Natural killer cell (primary cell): ENCODE measurements around the gene LDB2. TPM values are rescaled to one million over a fixed set of nuclear protein-coding genes. Genes with fewer than 3 reads are reported as not detected.

Experiments used
- ATAC-seq, 3 donors: fragments of 150-1000 bp in 2 of 3; fragments of 200-7000 bp in 1 of 3; cut with Tn5 transposase; 1 replicate in 1 of 3; 2 replicates in 2 of 3; pipeline ENCODE4 v1.10.0; 2021; ENCODE audit warnings: mild to moderate bottlenecking in 2 of 3, moderate library complexity in 2 of 3
- DNase-seq, 2 donors: peaks; one replicate each; pipeline versions ENCODE4 v3.0.0 to v3.0.0-alpha.2; 2013 to 2021; ENCODE audit warnings: mixed read lengths in 1 of 2
- H3K27ac ChIP-seq: one replicate; pipeline ENCODE4 v1.5.1; 2013; ENCODE audit warnings: mild to moderate bottlenecking, low read length
- H3K27me3 ChIP-seq: one replicate; pipeline ENCODE4 v1.6.1; 2013; ENCODE audit warnings: low read length; ENCODE audit not compliant: control insufficient read depth, insufficient read depth
- H3K36me3 ChIP-seq: one replicate; pipeline ENCODE4 v1.6.1; 2013; ENCODE audit warnings: low read length; ENCODE audit not compliant: control insufficient read depth, insufficient read depth
- H3K4me1 ChIP-seq: one replicate; pipeline ENCODE4 v1.6.1; 2013; ENCODE audit warnings: low read length; ENCODE audit not compliant: control insufficient read depth, insufficient read depth
- H3K4me3 ChIP-seq: one replicate; pipeline ENCODE4 v1.5.1; 2013; ENCODE audit warnings: low read length
- H3K9me3 ChIP-seq: one replicate; pipeline ENCODE4 v1.6.1; 2013; ENCODE audit warnings: low read length; ENCODE audit not compliant: control insufficient read depth, insufficient read depth
- H3K27ac Mint-ChIP-seq, 2 donors: one replicate each; pipeline ENCODE4 v1.8.0; 2022; ENCODE audit warnings: mild to moderate bottlenecking in 2 of 2, mixed read lengths in 2 of 2, moderate library complexity in 1 of 2
- H3K27me3 Mint-ChIP-seq, 2 donors: one replicate each; pipeline ENCODE4 v1.8.0; 2022; ENCODE audit warnings: low read depth in 2 of 2, mixed read lengths in 2 of 2
- H3K36me3 Mint-ChIP-seq: one replicate; pipeline ENCODE4 v1.8.0; 2022; ENCODE audit warnings: mixed read lengths
- H3K4me1 Mint-ChIP-seq, 2 donors: one replicate each; pipeline ENCODE4 v1.8.0; 2022; ENCODE audit warnings: mixed read lengths in 2 of 2
- H3K4me3 Mint-ChIP-seq: one replicate; pipeline ENCODE4 v1.8.0; 2022; ENCODE audit warnings: mild to moderate bottlenecking, moderate library complexity, mixed read lengths
- H3K9me3 Mint-ChIP-seq, 2 donors: one replicate each; pipeline ENCODE4 v1.8.0; 2022; ENCODE audit warnings: mixed read lengths in 2 of 2
- CTCF ChIP-seq: fragments of 200-600 bp; IDR thresholded peaks from one replicate; pipeline ENCODE4 v1.8.0; 2022; ENCODE audit warnings: antibody characterized with exemption
- WGBS: methylation state at CpG from one replicate; pipeline ENCODE4 v1.1.7; 2013; ENCODE audit warnings: missing lambda C conversion rate; ENCODE audit not compliant: insufficient coverage; 5-methylcytosine and 5-hydroxymethylcytosine counted together
- intact Hi-C: fragments of 100-400 bp; cut with micrococcal nuclease; formaldehyde crosslinking; loops from one replicate; pipeline ENCODE4 v1.14.2; 2022
- total RNA-seq, 4 donors: library from RNA; stranded (reverse); fragments of 120-200 nt in 1 of 4; gene quantifications; one replicate each; pipeline versions ENCODE4 v1.2.3 to v1.2.4, GENCODE V29; 2013 to 2022

The LDB2 gene
- total RNA-seq, 3 donors from 2014 or later (not counting 1 experiment from before 2014, with no cell fraction given) = 8.2 to 14.2 (median 13.6) TPM

DNA sequence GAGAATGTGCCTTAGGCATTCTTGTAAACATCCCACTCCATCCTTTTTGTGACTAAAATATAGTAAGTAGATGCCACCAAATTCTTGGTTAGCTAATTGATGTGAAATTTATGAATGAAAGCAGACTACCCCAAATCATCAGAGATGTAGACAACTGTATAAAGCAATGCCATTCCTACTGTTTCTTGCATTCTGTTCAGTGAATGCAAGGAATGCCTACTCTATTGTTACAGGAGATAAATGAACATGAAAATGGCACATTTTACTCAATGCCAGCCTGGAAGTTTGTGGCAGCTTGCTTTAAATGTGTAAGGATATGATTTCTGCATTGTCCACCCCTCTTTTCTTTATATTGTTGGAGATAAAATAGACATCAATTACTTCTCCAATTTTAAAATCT, 317.9 kb downstream of the LDB2 start:
- Mint-ChIP-seq H3K27ac (no peak overlapping the region), H3K27me3 (no peaks in the 10 kb centered on the region), H3K9me3 (no peaks in the 10 kb centered on the region), H3K4me1 (peaks cover 5% of the 10 kb centered on the region in 2 donors), H3K36me3 (no peaks in the 10 kb centered on the region), H3K4me3 (no peak overlapping the region)
- no peak for TF ChIP-seq CTCF
- peaks cover 8% of the 10 kb centered on the region for H3K4me1 ChIP-seq
- no peak for DNase-seq
- intact Hi-C loops = no loop called here
- no peak overlapping the region for H3K27ac ChIP-seq
- no peaks in the 10 kb centered on the region for H3K36me3 ChIP-seq
- H3K9me3 ChIP-seq = no peaks in the 10 kb centered on the region
- H3K27me3 ChIP-seq = no peaks in the 10 kb centered on the region
- no peak for ATAC-seq
- no peak overlapping the region for H3K4me3 ChIP-seq

- Mint-ChIP-seq H3K36me3 (no peaks in the 10 kb centered on the region), H3K27me3 (no peaks in the 10 kb centered on the region), H3K4me3 (no peak overlapping the region), H3K4me1 (peaks cover 5% of the 10 kb centered on the region in 2 donors), H3K9me3 (no peaks in the 10 kb centered on the region), H3K27ac (no peak overlapping the region)
- Histone ChIP-seq H3K9me3 (no peaks in the 10 kb centered on the region), H3K4me1 (peaks cover 5% of the 10 kb centered on the region), H3K27ac (no peak overlapping the region), H3K4me3 (no peak overlapping the region), H3K27me3 (no peaks in the 10 kb centered on the region), H3K36me3 (no peaks in the 10 kb centered on the region)
- ATAC-seq (no peak), DNase-seq (no peak)
- WGBS = 78% methylated on average over 3 of the region's 3 CpGs
- intact Hi-C loops = no loop called here
- TF ChIP-seq CTCF = no peak
Measured at GRCh38 chr4:16579866-16580265, 318.6 kb downstream of the LDB2 start.

DNA sequence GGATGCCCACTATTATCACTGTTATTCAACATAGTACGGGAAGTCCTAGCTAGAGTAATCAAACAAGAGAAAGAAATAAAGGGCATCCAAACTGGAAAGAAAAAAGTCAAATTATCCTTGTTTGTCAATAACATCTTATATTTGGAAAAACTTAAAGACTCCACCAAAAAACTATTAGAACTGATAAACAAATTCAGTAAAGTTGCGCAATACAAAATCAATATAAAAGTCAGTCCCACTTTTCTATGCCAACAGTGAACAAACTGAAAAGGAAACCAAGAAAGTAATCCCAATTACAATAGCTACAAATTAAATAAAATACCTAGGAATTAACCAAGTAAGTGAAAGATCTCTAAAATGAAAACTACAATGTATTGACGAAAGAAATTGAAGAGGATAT, 321.3 kb downstream of the LDB2 start:
- H3K36me3 Mint-ChIP-seq = no peaks in the 10 kb centered on the region
- Histone ChIP-seq H3K36me3 (no peaks in the 10 kb centered on the region), H3K27me3 (no peaks in the 10 kb centered on the region), H3K4me3 (no peak overlapping the region), H3K27ac (no peak overlapping the region), H3K9me3 (no peaks in the 10 kb centered on the region), H3K4me1 (no peaks in the 10 kb centered on the region)
- TF ChIP-seq CTCF = no peak
- DNase-seq (no peak), ATAC-seq (no peak)
- H3K27ac Mint-ChIP-seq = no peak overlapping the region
- H3K4me1 Mint-ChIP-seq = no peaks in the 10 kb centered on the region
- intact Hi-C loops = no loop called here
- no peak overlapping the region for H3K4me3 Mint-ChIP-seq
- no peaks in the 10 kb centered on the region for H3K9me3 Mint-ChIP-seq
- WGBS = 100% methylated on average over 1 of the region's 3 CpGs
- H3K27me3 Mint-ChIP-seq = no peaks in the 10 kb centered on the region

DNA sequence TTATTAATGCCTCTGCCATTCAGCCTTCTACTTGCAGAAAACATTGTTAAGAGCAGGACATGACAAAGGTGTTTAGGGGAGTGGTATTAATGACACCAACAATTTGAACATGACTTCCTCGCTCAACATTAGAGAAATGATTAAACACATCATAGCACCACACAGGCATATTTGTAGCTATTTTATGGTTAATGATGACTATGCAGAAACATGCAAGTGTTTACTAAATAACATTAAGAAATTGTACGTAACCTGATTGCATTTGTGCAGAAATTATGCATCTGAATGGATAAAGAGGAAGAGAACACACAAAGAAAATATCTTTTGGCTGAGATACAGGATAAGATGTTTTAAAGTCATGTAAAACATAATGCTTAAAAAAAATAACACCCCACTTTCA, 323.5 kb downstream of the LDB2 start:
- no peaks in the 10 kb centered on the region for H3K36me3 ChIP-seq
- H3K27me3 ChIP-seq = no peaks in the 10 kb centered on the region
- H3K27ac Mint-ChIP-seq = no peak overlapping the region
- H3K4me1 ChIP-seq = no peaks in the 10 kb centered on the region
- H3K4me3 Mint-ChIP-seq = no peak overlapping the region
- H3K27ac ChIP-seq = no peak overlapping the region
- no CpG with 5 or more reads among the region's 2 CpGs for WGBS
- TF ChIP-seq CTCF = no peak
- no peaks in the 10 kb centered on the region for H3K4me1 Mint-ChIP-seq
- no peaks in the 10 kb centered on the region for H3K27me3 Mint-ChIP-seq
- no peak for ATAC-seq
- H3K36me3 Mint-ChIP-seq = no peaks in the 10 kb centered on the region
- no peak for DNase-seq
- no peaks in the 10 kb centered on the region for H3K9me3 ChIP-seq
- no peaks in the 10 kb centered on the region for H3K9me3 Mint-ChIP-seq
- intact Hi-C loops = no loop called here
- H3K4me3 ChIP-seq = no peak overlapping the region
